NOMO-1 (cell line): ENCODE data around the gene RYR3.

Source experiments
- DNase-seq, 2 experiments: peaks; one replicate each; lab custom pipeline; 2025; ENCODE audit not compliant: unreplicated experiment in 2 of 2; lab: John Stamatoyannopoulos, UW

The RYR3 gene

GRCh38 chr15:33737687-33738601 is 427.2 kb downstream of the RYR3 start:
- DNase-seq: peak in 1 of 2 experiments; percentile 3

GRCh38 chr15:33738941-33739664 is 428.3 kb downstream of the RYR3 start:
- no peak for DNase-seq

- no peak for DNase-seq
Observed at GRCh38 chr15:33742306-33742705, 431.5 kb downstream of the RYR3 start.

- DNase-seq: no peak
Observed at GRCh38 chr15:33742800-33743199, 432.0 kb downstream of the RYR3 start.

GRCh38 chr15:33746203-33746602 is 435.4 kb downstream of the RYR3 start:
- DNase-seq: no peak

- no peak for DNase-seq
Observed at GRCh38 chr15:33753012-33753411, 442.2 kb downstream of the RYR3 start.

GRCh38 chr15:33754242-33754641 is 443.5 kb downstream of the RYR3 start:
- no peak for DNase-seq

GRCh38 chr15:33756961-33757360 is 446.2 kb downstream of the RYR3 start:
- no peak for DNase-seq

- DNase-seq: peak; percentile 70 to 89
Observed at GRCh38 chr15:33757516-33758232, 446.9 kb downstream of the RYR3 start.

GRCh38 chr15:33766389-33766788 is 455.6 kb downstream of the RYR3 start:
- DNase-seq: no peak

- peak; percentile 31 to 68 for DNase-seq
Observed at GRCh38 chr15:33768670-33769190, 458.0 kb downstream of the RYR3 start.

GRCh38 chr15:33773969-33774368 is 463.2 kb downstream of the RYR3 start:
- DNase-seq: no peak

- DNase-seq: no peak
Observed at GRCh38 chr15:33778852-33779251, 468.1 kb downstream of the RYR3 start.

- peak; percentile 76 to 95 for DNase-seq
Observed at GRCh38 chr15:33780011-33780768, 469.4 kb downstream of the RYR3 start.

- DNase-seq: no peak
Observed at GRCh38 chr15:33782966-33783365, 472.2 kb downstream of the RYR3 start.

GRCh38 chr15:33785366-33785765 is 474.6 kb downstream of the RYR3 start:
- no peak for DNase-seq

- DNase-seq: no peak
Observed at GRCh38 chr15:33788906-33789540, 478.3 kb downstream of the RYR3 start.

GRCh38 chr15:33794453-33794852 is 483.7 kb downstream of the RYR3 start:
- DNase-seq: no peak

- no peak for DNase-seq
Observed at GRCh38 chr15:33795070-33795469, 484.3 kb downstream of the RYR3 start.

GRCh38 chr15:33797651-33798050 is 486.9 kb downstream of the RYR3 start:
- DNase-seq: no peak
